Measurements from ENCODE around the gene ZNF90.
"Not testable (repeated sequence)": the region's sequence is repeated elsewhere in the genome, so short reads cannot be mapped to it uniquely, and the experiment has no call there.

Gene ZNF90

GRCh38 chr19:20077791-20078463 is at the start of gene ZNF90:
TSS of gene ZNF90 (plus strand) at chr19:20078000. CDS start at chr19:20078133, 133 bp downstream.
- DNase-seq = peak; percentile 92

- no peak for DNase-seq
Observed at GRCh38 chr19:20028611-20029010, 49.2 kb upstream of the ZNF90 start.

- DNase-seq = no peak
Observed at GRCh38 chr19:20035935-20036334, 41.9 kb upstream of the ZNF90 start.

- peak in 1 of 2 donors; percentile 35 for DNase-seq
Observed at GRCh38 chr19:20038358-20039202, 39.2 kb upstream of the ZNF90 start.

GRCh38 chr19:20039203-20039723 is 38.5 kb upstream of the ZNF90 start, which contains the start of gene ZNF682:
TSS of gene ZNF682 (minus strand) at chr19:20039505. CDS start at chr19:20039345, 160 bp downstream.
- peak; percentile 94 to 96 for DNase-seq

GRCh38 chr19:20044663-20045062 is 33.1 kb upstream of the ZNF90 start:
- no peak for DNase-seq

- DNase-seq = not testable (repeated sequence)
Observed at GRCh38 chr19:20045742-20046141, 32.1 kb upstream of the ZNF90 start.

GRCh38 chr19:20051841-20052768 is 25.7 kb upstream of the ZNF90 start:
- DNase-seq = peak; percentile 65 to 71

- not testable (repeated sequence) for DNase-seq
Observed at GRCh38 chr19:20058738-20059137, 19.1 kb upstream of the ZNF90 start.

GRCh38 chr19:20060282-20060681 is 17.5 kb upstream of the ZNF90 start:
- no peak for DNase-seq

GRCh38 chr19:20066861-20067260 is 10.9 kb upstream of the ZNF90 start:
- no peak for DNase-seq

GRCh38 chr19:20067943-20068342 is 9.9 kb upstream of the ZNF90 start:
- DNase-seq = no peak

GRCh38 chr19:20068559-20068958 is 9.2 kb upstream of the ZNF90 start:
- DNase-seq = not testable (repeated sequence)

- no peak for DNase-seq
Observed at GRCh38 chr19:20070691-20071090, 7.1 kb upstream of the ZNF90 start.

GRCh38 chr19:20072936-20073335 is 4.9 kb upstream of the ZNF90 start:
- DNase-seq = no peak

- peak in 1 of 2 donors; percentile 7 for DNase-seq
Observed at GRCh38 chr19:20078581-20079031, 806 bp downstream of the ZNF90 start.

- no peak for DNase-seq
Observed at GRCh38 chr19:20079476-20079875, 1.7 kb downstream of the ZNF90 start.

- DNase-seq = no peak
Observed at GRCh38 chr19:20080656-20081055, 2.9 kb downstream of the ZNF90 start.

GRCh38 chr19:20082232-20082833 is 4.5 kb downstream of the ZNF90 start:
- not testable (repeated sequence) for DNase-seq

- DNase-seq = not testable (repeated sequence)
Observed at GRCh38 chr19:20082876-20083275, 5.1 kb downstream of the ZNF90 start.

GRCh38 chr19:20102097-20102496 is 24.3 kb downstream of the ZNF90 start:
- no peak for DNase-seq
